ENCODE data around the gene TMED10.

DNA sequence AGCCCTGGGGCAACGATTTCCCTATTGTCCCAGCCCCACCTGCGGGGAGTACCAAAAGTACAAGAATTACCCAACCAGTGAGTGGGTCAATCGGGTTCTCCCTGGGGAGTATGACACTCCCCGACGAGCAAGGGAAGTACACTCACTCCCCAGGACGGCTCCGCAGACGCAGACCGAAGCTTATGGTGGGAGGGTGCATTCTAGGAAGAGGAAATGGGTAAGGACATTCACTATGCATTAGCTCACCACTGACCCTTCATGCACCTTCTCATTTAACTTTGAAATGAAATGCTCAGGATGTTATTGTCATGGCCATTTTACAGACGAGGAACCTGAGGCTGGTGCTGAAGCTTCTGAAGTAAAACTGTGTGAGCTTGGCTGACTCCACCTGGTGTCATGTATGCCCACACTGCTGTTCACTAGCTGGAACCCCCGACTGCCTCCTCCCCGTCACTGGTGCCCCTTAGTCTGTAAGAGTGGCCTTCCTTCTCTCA is 45.8 kb upstream of the TMED10 start:
- TF ChIP-seq TAF1 (IDR thresholded peaks at IDR 0.05; ENCODE audit: borderline replicate concordance, low read depth, low read length) (no peak), POLR2AphosphoS5 (IDR thresholded peaks at IDR 0.05; ENCODE audit: low read depth, low read length) (no peak), POLR2A (IDR thresholded peaks at IDR 0.05; ENCODE audit: low read depth, low read length) (peak; percentile 38; the same call in 1 of the 2 replicates)

All from GM12892 (cell line).